GM23248 (cell line): ENCODE data around the gene TCF7.

Experiments
- EZH2 ChIP-seq: fragments of 200-600 bp; sonication (generic); IDR thresholded peaks from 2 replicates; pipeline ENCODE4 v1.6.1; 2018; ENCODE audit warnings: antibody characterized with exemption, mild to moderate bottlenecking; ENCODE audit not compliant: insufficient read depth, poor library complexity, severe bottlenecking
- EZH2phosphoT487 ChIP-seq: fragments of 200-600 bp; sonication (generic); IDR thresholded peaks from 2 replicates; pipeline ENCODE4 v1.6.1; 2018; ENCODE audit warnings: antibody characterized with exemption, moderate library complexity, mild to moderate bottlenecking, low read depth; ENCODE audit not compliant: insufficient read depth

GRCh38 chr5:134124289-134125038 is 10.0 kb downstream of the TCF7 start:
- TF ChIP-seq EZH2phosphoT487 = no peak
- no peak for TF ChIP-seq EZH2
